ENCODE data around the gene ZNF597.
"Not testable (repeated sequence)": the region's sequence is repeated elsewhere in the genome, so short reads cannot be mapped to it uniquely, and the experiment has no call there.

Gene ZNF597

DNA sequence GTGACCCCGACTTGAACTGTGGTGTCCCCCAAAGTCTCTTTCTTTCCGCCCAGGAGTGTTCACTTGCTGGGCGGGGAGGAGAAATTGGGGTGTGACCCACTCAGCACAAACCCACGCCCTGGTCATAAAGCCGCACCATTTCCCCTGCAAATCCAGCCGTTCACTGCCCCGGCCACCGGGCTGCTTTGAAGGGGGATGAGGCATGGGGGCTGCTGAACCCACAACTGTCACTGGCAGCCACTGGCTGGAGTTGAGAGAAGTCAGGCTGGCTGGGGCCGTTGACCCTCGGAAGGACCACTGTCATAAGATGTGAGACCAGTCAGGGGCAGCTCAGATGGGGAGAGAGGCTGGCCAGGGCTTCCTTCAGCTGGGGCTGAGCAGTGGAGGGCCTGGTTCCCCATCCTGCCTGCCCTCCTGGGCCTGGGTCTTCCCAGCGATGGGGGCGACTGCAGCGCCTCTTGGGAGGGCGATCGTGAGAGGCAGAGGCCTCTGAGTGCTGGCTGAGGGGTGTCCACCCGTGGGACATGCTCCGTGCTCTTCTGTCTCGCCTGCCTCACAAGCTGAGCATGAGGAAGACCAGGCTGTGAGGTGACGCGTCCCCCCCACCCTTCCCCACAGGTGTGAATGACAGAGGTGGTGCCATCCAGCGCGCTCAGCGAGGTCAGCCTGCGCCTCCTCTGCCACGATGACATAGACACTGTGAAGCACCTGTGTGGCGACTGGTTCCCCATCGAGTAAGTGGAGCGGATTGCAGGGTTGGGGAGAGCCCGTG lies 32.5 kb upstream of the ZNF597 start:
- no peak for DNase-seq (ENCODE audit: low spot score)

DNA sequence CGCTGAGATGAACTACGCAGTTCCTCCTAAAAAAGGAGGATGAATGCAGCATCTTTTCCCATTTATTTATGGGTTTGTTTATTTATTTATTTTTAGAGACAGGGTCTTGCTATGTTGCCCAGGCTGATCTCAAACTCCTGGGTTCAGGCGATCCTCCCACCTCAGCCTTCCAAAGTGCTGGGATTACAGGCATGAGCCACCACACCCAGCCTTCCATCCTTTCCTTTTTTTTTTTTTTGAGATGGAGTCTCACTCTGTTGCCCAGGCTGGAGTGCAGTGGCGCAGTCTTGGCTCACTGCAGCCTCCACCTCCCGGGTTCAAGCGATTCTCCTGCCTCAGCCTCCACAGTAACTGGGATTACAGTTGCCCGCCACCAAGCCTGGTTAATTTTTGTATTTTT lies 31.6 kb upstream of the ZNF597 start:
- not testable (repeated sequence) for DNase-seq (ENCODE audit: low spot score)

DNA sequence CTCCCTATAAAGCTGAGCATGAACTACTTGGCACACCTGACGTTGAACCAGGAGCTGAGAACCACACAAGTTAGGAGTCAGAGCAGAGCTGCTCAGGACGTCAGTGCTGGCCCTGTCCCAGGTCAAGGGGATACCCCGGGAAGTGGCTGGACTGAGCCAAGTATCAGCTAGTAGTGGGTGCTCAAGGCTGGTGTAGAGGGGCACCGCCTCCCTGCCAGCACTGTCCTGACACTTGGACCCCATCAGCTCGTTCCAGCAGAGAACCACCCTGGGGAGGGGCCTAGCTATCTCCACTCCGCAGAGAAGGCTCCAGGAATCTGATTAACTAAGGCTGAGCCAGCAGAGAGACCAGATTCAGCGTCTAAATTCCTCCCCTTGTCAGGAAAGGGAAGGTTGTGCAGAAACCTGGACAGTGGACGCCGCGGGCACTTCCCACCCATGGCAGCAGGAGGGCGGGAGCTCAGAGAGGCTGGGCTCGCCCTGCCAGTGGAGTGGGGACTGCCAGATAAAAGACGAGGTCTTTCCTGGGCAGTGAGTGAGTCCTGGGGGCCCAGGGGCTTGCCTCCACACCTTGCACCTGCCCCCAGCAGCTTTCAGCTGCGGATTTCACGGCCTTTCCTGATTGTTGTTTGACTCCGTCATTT lies 31.0 kb upstream of the ZNF597 start:
- DNase-seq (ENCODE audit: low spot score) = no peak

DNA sequence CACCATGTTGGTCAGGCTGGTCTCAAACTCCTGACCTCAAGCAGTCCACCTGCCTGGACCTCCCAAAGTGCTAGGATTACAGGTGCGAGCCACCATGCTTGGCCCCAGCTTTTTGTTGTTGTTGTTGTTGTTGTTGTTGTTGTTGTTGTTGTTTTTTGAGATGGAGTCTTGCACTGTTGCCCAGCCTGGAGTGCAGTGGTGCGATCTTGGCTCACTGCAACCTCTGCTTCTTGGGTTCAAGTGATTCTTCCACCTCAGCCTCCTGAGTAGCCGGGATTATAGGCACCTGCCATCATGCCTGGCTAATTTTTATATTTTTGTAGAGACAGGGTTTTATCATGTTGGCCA lies 30.3 kb upstream of the ZNF597 start:
- DNase-seq (ENCODE audit: low spot score) = not testable (repeated sequence)

- peak; percentile 35 for DNase-seq (ENCODE audit: low spot score)
Measured at GRCh38 chr16:3472878-3473595, 29.7 kb upstream of the ZNF597 start.

DNA sequence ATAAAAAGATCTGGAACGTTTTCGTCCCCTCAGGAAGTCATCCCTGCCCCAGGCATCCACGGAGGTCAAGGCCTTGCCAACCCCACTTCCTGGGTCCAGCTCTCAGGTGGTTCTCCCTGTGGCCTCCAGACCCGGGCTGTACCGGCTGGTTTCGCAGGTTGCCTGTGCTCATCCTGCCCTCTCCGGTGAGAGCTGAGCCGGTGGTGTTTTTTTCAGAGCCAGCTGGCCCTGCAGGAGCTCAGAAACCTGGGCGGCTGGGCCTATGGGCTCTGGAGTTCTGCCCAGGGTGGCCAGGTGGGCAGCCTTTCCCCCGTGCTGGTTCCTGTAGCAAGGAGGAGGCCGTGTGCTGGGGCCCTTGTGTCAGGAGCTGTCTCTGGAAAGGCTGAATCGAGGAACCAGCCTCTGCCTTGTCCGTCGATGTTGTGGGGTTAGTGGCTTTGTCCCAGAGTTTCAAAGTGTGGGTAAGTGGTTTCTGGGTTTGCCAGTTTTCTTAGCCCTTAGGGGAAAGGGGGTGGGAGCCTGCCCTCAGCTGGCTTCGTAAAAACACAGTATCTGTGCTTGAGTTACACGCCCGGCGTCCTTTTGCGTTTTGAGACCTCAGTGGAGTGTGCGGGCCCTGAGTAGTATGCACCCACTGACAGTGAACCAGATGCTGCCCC lies 28.3 kb upstream of the ZNF597 start:
- DNase-seq (ENCODE audit: low spot score) = no peak

DNA sequence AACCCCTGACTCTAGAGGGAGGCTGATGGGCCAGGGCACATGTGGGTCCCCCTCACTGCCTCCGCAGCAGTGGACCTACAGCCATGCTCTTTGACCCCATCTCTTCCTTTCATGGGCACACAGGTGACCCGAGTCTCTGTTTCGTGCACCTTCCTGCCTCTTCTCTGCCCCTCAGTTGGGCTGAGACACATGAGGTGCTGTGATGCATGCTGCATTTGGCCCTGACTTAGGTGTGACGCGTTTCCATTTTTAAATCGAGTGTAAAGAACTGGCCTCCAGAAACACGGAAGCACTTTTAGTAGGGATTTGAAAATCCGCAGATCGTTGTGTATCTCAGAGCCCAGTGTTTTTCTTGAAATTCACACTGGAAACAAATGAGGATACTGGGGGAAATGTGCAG lies 27.4 kb upstream of the ZNF597 start:
- DNase-seq (ENCODE audit: low spot score) = no peak

GRCh38 chr16:3469736-3470135 lies 26.4 kb upstream of the ZNF597 start:
- DNase-seq (ENCODE audit: low spot score) = no peak

GRCh38 chr16:3468501-3468900 lies 25.2 kb upstream of the ZNF597 start:
- DNase-seq (ENCODE audit: low spot score) = no peak

- DNase-seq (ENCODE audit: low spot score) = no peak
Measured at GRCh38 chr16:3467921-3468320, 24.6 kb upstream of the ZNF597 start.

GRCh38 chr16:3467182-3467581 lies 23.9 kb upstream of the ZNF597 start:
- no peak for DNase-seq (ENCODE audit: low spot score)

DNA sequence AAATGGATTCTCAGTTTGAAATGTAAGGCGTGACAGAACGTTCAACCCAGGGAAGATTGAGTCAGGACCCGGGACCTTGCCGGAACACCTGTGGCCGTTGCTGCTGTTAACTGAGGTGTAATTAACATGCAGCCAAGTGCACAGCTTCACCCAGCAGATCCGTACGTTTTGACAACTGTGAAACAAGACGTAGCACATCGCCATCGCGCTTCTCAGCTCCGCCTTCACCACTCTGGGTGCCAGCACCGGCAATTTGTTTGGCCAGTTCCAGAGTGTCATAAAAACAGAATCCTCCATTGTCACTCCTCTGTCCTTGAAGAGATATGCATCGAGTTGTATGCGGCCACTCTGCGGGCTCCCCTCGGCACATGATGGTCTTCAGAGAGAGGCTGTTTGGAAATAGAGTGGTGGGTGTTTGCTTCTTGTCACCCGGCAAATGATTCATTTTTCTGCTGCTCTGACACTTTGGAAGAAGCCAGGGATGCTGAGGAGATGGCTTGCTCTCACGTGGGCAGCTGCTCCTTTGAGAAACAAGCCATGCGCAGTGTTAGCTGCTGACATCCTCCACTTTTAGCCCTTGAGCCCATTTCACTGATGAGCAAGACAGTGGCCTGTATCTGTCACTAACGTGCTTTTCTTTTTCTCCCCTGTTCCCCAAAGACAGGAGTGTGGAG lies 22.7 kb upstream of the ZNF597 start:
- no peak for DNase-seq (ENCODE audit: low spot score)

GRCh38 chr16:3465301-3465700 lies 22.0 kb upstream of the ZNF597 start:
- DNase-seq (ENCODE audit: low spot score) = no peak

GRCh38 chr16:3461151-3461550 lies 17.8 kb upstream of the ZNF597 start:
- no peak for DNase-seq (ENCODE audit: low spot score)

- DNase-seq (ENCODE audit: low spot score) = no peak
Measured at GRCh38 chr16:3460585-3460984, 17.3 kb upstream of the ZNF597 start.

- DNase-seq (ENCODE audit: low spot score) = no peak
Measured at GRCh38 chr16:3460121-3460520, 16.8 kb upstream of the ZNF597 start.

DNA sequence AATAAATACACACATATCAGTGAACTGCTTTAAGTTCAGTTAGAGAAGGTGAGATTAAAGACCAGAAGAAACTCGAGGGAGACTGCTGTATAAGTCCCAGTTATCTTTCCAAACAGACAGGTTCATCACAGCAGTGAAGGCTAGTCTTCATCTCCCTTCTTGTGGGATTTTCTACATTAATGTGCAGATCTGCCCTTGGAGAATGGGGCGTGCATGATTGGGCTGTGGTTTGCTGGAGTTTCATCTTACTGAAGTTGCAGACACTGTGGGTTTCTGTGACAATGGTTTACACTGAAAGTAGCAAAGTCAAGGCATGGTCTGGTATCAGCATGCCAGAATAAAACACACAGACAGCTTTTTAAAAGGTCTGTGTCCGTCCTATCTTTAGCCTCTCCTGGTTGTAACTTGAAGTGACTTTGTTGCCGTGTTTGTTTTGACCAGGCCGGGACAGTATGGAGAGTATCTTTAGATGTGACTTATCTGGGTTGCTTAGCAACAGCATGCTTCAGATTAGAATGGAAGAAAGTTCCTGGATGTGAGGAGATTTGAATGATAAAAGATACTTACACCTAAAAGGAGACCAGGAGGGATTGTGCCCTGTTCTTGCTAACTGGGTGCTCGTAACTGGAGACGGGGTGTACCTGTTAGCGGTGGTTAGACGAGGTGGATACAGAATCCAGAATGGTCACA lies 16.2 kb upstream of the ZNF597 start:
- peak; percentile 51 for DNase-seq (ENCODE audit: low spot score)

GRCh38 chr16:3458852-3459361 lies 15.6 kb upstream of the ZNF597 start:
- DNase-seq (ENCODE audit: low spot score) = no peak

- DNase-seq (ENCODE audit: low spot score) = no peak
Measured at GRCh38 chr16:3458278-3458851, 15.1 kb upstream of the ZNF597 start.

DNA sequence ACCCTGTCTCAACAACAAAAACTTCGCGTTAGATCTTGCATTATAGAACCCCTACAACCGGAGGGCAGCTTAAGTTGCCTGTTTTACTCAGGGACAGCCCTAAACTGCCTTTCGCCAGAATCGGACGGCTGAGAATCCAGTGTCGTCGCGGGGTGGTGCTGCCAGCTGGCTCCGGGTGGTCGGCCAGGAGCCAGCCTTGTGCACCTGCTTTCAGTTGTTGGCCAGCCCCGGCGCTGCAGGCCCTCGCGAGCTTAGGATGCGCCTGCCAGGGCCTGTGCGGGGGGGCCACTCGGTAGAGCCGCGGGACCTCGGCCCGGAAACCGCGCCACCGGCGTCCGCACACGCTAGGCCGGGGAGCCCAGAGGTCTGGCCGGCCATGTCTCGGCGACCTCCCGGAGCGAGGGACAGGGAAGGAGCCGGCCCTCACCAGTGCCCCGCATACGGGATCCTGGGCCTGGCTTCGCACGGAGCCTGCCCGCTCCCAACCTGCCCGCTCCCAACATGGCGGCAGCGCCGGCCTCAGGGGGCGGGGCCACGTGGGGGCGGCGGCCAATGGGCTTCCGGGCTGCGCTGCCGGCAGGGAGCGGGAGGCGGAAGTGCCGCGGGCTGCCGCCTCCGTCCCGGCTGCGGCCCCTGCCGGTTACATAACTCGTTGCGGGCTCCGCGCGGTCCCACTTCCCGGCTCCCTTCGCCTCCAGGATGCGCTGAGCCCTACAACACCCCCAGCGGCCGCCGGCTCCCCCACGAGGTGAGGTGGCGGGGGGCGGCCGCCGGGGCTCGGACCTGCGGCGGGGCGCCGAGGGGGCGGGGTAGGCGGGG lies 14.3 kb upstream of the ZNF597 start:
- DNase-seq (ENCODE audit: low spot score) = peak; percentile 88
